CD4-positive, alpha-beta T cell treated with Interleukin-21 for 1 hour (primary cell): ENCODE measurements around the gene MND1.
A peak's percentile ranks its signal among the peaks of the same experiment; 100 is the strongest.

Experiments
- DNase-seq: peaks from one replicate; pipeline ENCODE4 v3.0.0-alpha.2; 2020

The MND1 gene, protein sequence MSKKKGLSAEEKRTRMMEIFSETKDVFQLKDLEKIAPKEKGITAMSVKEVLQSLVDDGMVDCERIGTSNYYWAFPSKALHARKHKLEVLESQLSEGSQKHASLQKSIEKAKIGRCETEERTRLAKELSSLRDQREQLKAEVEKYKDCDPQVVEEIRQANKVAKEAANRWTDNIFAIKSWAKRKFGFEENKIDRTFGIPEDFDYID

GRCh38 chr4:153344131-153345011, at the start of gene MND1:
TSS of gene MND1 (plus strand) at chr4:153344688. CDS start at chr4:153344738, 50 bp downstream.
- peak; percentile 90 for DNase-seq

GRCh38 chr4:153295131-153295755, 49.2 kb upstream of the MND1 start:
- DNase-seq = no peak

- DNase-seq = no peak
Observed at GRCh38 chr4:153296040-153296823, 48.3 kb upstream of the MND1 start.

GRCh38 chr4:153297116-153297515, 47.4 kb upstream of the MND1 start:
- no peak for DNase-seq

- DNase-seq = no peak
Observed at GRCh38 chr4:153310793-153311192, 33.7 kb upstream of the MND1 start.

GRCh38 chr4:153314915-153315314, 29.6 kb upstream of the MND1 start:
- DNase-seq = no peak

GRCh38 chr4:153318696-153319320, 25.7 kb upstream of the MND1 start:
- peak; percentile 53 for DNase-seq

- DNase-seq = no peak
Observed at GRCh38 chr4:153322791-153323190, 21.7 kb upstream of the MND1 start.

- no peak for DNase-seq
Observed at GRCh38 chr4:153324046-153324445, 20.4 kb upstream of the MND1 start.

- DNase-seq = no peak
Observed at GRCh38 chr4:153325558-153325957, 18.9 kb upstream of the MND1 start.

- DNase-seq = no peak
Observed at GRCh38 chr4:153326513-153326912, 18.0 kb upstream of the MND1 start.

DNA sequence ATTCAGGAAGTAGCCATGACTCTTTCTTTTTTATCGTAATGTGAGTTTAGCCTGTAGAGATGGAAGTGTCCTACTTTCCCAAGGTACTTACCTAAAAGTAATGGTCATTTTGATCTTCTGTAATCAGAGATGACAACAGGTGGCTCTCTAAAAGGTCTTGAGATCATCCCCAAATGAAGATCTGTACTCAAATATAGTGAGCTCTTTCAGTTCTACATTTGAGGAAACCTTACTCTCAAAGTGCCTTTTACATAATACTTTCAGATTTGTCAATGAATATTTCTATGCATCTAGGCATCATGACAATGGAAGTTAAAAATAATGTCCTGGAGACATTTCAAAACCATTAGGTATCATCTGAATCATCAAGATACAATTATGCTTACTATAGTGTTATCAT, 17.2 kb upstream of the MND1 start:
- no peak for DNase-seq

GRCh38 chr4:153332936-153333335, 11.6 kb upstream of the MND1 start:
- no peak for DNase-seq

DNA sequence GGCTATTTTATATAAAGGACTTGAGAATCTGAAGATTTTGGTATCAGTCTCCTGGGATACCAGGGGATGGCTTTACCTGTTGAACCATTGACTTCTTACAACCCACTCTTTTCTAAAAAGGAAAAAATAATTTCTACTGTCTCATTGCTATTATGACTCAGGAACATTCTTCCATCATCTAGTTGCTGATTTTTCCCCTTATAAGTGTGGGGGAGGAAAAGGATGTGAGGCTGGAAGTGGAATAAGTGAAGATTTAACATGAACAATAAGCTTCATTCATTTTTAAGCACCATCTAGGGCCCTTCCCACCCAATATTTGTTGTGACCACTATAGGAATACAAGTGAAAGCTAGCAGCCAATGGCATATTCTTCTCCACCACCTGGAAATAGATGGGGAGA, 10.6 kb upstream of the MND1 start:
- no peak for DNase-seq

DNA sequence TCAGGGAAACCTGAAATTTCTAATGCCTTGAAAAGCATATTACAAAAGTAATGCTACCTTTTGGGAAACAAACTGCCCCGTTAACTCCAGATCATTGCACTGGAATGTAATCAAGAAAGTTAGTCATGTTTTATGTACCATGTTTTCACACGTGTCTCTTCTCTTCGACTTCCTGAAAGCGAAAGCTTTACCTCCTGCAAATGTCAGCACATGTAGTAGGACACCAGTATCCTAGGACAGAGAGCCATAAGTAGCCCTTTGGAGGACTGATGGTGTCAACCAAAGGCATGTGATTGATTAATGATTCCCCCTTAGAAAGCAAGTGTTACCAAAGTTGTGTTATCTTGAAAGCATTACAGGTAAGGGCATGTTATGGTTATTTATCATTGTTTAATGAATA, 8.8 kb upstream of the MND1 start:
- DNase-seq = no peak

GRCh38 chr4:153337686-153338085, 6.8 kb upstream of the MND1 start:
- no peak for DNase-seq

DNA sequence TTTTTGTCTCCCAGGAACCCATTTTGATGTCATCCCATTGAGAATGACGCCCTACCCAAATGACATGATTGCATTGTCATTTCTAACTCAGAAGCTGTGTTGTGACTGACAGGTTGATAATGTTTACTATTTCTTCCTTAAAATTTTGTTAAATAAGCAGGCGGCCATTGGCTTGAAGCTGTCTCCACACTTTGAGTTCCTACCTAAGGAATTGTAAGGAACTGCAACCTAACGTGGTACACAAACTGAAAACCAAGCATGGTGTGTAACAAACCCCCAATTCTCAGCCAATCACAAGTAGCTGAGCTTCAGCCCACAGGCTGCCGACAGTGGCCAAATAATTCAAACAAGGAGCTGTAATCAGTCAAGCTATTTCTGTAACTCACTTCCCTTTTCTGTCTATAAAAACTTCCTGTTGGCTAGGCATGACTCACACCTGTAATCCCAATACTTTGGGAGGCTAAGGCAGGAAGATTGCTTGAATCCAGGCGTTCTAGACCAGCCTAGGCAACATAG, 2.9 kb upstream of the MND1 start:
- no peak for DNase-seq

DNA sequence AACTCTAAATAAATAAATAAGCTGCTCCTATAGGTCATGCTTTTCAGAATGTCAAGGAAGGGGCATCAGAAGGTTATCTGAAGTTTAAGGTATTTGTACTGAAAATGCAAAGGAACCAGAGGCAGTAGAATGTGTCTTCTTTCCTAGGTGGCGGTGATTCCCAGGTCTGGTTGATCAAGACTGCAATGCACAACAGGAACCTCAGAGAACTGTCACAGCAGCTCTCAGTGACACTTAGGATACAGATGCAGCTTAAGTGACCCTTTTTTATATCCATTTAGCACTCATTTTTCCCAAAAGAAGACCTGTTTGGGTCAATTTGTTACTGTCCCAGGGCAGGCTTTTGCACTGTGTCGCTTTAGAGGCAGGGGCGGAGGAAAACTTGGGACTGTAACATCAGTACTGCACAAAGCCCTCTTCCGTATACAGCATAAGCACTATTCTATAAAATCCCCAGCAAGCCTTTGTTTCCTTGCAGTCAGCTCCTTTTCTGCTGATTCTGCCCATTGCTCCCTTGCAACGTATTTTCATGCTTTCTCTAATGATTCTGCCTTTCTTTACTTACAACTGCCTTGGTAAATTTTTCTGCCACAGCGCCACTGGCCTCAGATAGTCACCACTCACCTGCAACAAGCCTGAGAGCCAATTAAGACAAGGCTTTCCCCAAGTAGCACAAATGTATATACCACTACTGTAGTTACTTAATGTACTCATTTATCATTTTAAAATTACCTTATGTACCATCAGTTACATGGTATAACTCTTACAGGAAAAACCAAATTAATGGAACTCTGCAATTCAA, 1.5 kb upstream of the MND1 start:
- no peak for DNase-seq

DNA sequence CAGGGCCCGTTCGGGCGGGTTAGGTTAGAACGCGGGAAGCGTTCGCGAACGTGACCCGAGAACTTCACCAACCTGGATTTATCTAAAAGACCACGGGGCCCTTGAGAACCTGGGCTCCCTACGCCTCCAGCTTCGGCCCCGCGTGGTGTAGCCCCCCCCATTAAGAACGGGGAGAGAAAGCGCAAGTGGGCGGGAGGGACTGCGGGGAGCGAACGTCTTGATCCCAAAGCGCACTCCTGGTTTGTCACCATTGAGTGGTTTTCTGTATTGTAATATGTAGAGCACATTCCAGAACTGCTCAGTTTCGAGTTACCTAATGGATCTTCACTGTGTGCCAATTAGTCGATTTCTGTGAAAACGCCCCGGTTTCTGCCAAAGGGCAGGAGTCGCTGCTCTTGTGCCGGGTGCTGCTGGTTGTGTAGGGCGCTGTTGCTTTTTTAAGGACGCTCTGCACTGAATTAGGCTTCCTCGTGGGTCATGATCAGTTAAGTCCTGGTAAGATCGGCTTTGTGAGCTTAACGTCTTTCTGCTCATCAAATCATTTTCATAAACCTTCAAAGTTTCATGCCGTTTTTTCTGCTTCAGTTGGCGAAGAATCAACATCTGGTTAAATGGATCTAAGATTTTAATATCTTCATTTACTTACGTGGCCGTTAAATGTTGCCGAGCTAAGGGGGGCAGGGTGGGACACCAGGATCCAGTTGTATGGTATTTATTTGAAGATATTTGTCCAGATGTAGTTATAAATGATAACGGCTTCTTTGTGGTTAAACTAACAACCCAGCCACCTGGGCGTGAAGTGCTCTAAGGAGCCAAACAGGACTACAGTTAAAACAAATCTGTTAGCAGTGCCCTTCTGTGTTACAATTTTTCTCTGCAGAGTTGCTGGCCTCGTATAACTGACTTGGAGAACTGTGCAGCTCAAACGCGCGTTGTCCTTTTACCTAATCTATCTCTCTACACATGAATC, 809 bp downstream of the MND1 start:
- peak; percentile 61 for DNase-seq

- DNase-seq = no peak
Observed at GRCh38 chr4:153346031-153346430, 1.5 kb downstream of the MND1 start.
